ENCODE results near the gene MCUR1. TPM values are rescaled to one million over a fixed set of nuclear protein-coding genes. Genes with fewer than 3 reads are reported as not detected.

MCUR1 gene
- total and polyA plus RNA-seq, 2 of the 13 experiments (the other 11 are each of a cell fraction or from before 2014, with no cell fraction given): 8.0 to 29.6 TPM

- TF ChIP-seq, protein P1, sequence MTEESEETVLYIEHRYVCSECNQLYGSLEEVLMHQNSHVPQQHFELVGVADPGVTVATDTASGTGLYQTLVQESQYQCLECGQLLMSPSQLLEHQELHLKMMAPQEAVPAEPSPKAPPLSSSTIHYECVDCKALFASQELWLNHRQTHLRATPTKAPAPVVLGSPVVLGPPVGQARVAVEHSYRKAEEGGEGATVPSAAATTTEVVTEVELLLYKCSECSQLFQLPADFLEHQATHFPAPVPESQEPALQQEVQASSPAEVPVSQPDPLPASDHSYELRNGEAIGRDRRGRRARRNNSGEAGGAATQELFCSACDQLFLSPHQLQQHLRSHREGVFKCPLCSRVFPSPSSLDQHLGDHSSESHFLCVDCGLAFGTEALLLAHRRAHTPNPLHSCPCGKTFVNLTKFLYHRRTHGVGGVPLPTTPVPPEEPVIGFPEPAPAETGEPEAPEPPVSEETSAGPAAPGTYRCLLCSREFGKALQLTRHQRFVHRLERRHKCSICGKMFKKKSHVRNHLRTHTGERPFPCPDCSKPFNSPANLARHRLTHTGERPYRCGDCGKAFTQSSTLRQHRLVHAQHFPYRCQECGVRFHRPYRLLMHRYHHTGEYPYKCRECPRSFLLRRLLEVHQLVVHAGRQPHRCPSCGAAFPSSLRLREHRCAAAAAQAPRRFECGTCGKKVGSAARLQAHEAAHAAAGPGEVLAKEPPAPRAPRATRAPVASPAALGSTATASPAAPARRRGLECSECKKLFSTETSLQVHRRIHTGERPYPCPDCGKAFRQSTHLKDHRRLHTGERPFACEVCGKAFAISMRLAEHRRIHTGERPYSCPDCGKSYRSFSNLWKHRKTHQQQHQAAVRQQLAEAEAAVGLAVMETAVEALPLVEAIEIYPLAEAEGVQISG (CRISPR knock-in tag; IDR thresholded peaks at IDR 0.05): 0 out of 2 replicates have a peak, but pooled peaks have one; percentile 31
- TF ChIP-seq, protein P2, sequence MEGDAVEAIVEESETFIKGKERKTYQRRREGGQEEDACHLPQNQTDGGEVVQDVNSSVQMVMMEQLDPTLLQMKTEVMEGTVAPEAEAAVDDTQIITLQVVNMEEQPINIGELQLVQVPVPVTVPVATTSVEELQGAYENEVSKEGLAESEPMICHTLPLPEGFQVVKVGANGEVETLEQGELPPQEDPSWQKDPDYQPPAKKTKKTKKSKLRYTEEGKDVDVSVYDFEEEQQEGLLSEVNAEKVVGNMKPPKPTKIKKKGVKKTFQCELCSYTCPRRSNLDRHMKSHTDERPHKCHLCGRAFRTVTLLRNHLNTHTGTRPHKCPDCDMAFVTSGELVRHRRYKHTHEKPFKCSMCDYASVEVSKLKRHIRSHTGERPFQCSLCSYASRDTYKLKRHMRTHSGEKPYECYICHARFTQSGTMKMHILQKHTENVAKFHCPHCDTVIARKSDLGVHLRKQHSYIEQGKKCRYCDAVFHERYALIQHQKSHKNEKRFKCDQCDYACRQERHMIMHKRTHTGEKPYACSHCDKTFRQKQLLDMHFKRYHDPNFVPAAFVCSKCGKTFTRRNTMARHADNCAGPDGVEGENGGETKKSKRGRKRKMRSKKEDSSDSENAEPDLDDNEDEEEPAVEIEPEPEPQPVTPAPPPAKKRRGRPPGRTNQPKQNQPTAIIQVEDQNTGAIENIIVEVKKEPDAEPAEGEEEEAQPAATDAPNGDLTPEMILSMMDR (CRISPR knock-in tag; IDR thresholded peaks at IDR 0.05): peak; percentile 79
- TF ChIP-seq HOMEZ (CRISPR knock-in tag; IDR thresholded peaks at IDR 0.05; ENCODE audit: low read depth) (peak; percentile 36; the same call in 1 of the 2 replicates), ZNF263 (CRISPR knock-in tag; IDR thresholded peaks at IDR 0.05) (peak; percentile 63; the same call in 1 of the 2 replicates), HMG20A (CRISPR knock-in tag; IDR thresholded peaks at IDR 0.05; ENCODE audit: borderline replicate concordance) (no peak), STAG1 (CRISPR knock-in tag; IDR thresholded peaks at IDR 0.05) (peak; percentile 71), ZNF644 (CRISPR knock-in tag; IDR thresholded peaks at IDR 0.05; ENCODE audit: low read depth) (no peak), TEAD3 (CRISPR knock-in tag; optimal IDR thresholded peaks at IDR 0.05; ENCODE audit: borderline replicate concordance) (peak; percentile 15), ZBTB38 (CRISPR knock-in tag; IDR thresholded peaks at IDR 0.05) (0 out of 2 replicates have a peak, but pooled peaks have one; percentile 28)
These were observed 47.1 kb downstream of the MCUR1 start (continued) for GRCh38 chr6:13767121-13767808.

Measured in HepG2 (cell line).